GM21526 (cell line): Measurements from ENCODE around the gene ST6GAL1.
"Not testable (repeated sequence)": the region's sequence is repeated elsewhere in the genome, so short reads cannot be mapped to it uniquely, and the experiment has no call there.

ENCODE experiments used
- ATAC-seq: cut with Tn5 transposase; IDR thresholded peaks from one replicate; pipeline ENCODE4 v1.9.1; 2021; ENCODE audit warnings: moderate library complexity; ENCODE audit not compliant: unreplicated experiment, low FRiP score

ST6GAL1 gene

GRCh38 chr3:186966406-186966805 lies 36.1 kb downstream of the ST6GAL1 start:
- ATAC-seq, result no peak

GRCh38 chr3:186967236-186967635 lies 36.9 kb downstream of the ST6GAL1 start:
- not testable (repeated sequence) for ATAC-seq

DNA sequence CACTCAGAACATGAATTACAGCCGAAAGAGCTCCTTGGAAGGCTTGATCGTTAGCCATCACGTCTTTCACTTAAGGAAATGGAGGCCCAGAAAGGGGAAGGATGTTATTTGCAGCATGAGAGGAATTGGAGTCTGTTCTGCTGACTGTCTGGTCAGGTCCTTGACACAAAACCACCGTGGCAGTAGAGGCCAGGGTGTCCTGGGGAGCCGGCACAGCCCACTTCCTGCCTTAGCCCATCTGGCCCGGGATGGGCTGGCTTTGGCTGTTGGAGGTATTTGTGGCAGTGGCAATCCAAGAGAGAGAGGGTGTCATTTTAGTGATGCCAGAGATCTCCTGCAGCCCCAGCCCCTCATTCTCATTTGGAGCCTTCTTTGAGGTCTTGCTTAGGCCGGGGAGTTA lies 37.4 kb downstream of the ST6GAL1 start:
- no peak for ATAC-seq

- no peak for ATAC-seq
Observed at GRCh38 chr3:186969607-186970006, 39.3 kb downstream of the ST6GAL1 start.

- not testable (repeated sequence) for ATAC-seq
Observed at GRCh38 chr3:186971106-186971505, 40.8 kb downstream of the ST6GAL1 start.

- no peak for ATAC-seq
Observed at GRCh38 chr3:186971578-186971977, 41.3 kb downstream of the ST6GAL1 start.

- no peak for ATAC-seq
Observed at GRCh38 chr3:186973702-186974101, 43.4 kb downstream of the ST6GAL1 start.

DNA sequence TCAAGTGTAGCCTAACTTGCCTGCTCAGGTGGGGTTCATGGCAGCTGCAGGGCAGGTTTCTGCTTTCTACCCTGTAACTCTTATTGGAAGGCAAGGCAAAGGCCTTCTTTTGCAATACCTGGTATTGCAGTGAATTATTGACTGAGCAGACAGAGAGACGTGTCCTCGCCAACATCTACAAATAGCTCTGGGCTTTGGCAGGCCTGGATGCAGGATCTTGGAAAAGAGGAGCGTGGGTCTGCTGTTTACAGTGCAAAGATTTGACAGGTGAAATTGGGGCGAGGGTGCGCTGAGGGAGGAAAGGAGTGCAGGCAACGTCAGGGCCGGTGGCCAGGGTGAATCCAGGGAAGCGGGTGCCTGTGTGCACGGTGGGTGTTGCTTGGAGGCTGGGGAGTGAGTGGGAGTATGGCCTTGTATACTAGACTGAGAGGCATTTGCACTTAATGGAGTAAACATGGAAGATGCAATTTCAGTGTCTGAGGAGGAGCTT lies 44.5 kb downstream of the ST6GAL1 start:
- ATAC-seq, result no peak

DNA sequence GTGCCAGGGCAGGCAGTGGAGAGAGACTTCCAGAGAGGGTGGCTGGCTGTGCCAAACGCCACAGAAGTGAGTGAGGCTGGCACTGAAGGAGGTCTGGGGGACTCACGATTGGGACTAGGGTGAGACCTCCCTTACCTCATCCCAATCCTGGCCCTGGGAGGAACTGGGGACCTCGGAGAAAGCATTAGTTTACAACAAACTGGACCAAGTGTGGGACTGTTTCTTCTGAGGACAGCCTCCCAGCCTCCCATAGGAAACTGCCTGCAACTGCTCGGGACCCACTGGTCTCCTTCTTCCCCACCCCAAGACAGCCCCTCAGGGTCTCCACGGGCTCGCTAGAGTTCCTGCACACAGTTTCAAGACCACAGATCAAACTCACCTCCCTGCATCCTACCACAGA lies 45.4 kb downstream of the ST6GAL1 start:
- ATAC-seq, result no peak

GRCh38 chr3:186976837-186977750 lies 46.8 kb downstream of the ST6GAL1 start:
- no peak for ATAC-seq

DNA sequence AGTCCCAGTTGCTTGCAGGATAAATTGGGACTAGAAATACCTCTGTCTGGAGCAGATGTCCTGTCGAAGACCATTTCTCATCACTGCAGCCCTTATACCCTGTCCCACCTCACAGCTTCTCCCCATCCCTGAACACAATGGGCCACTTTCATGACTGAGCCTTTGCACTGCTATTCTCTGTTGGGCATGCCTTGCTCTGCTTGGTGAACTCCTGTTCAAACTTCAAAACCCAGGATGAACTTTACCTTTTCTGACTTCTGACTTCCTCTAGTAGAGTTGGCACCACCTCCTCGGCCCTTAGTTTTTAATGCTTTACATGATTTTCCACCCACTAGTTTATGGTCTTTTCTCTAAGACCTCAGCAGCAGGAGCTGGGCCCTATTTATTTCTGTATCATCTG lies 48.4 kb downstream of the ST6GAL1 start:
- no peak for ATAC-seq

DNA sequence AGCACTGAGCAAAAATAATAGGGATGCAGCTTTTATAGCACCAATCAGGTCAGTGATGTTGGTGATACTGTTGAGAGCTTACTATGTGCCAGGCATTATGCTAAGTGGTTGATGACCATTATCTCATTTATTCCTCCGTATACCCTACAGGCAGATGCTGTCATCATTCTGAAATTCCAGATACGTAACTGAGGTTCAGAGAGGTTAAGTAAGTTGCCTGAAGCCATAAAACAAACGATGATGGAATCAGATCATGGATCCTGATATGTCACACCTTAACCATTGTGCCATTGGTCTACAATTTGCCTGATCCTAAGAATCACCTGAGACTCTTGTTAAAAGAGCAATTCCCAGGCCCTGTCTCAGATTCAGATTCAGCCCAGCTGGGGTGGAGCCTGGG lies 49.5 kb downstream of the ST6GAL1 start:
- no peak for ATAC-seq

DNA sequence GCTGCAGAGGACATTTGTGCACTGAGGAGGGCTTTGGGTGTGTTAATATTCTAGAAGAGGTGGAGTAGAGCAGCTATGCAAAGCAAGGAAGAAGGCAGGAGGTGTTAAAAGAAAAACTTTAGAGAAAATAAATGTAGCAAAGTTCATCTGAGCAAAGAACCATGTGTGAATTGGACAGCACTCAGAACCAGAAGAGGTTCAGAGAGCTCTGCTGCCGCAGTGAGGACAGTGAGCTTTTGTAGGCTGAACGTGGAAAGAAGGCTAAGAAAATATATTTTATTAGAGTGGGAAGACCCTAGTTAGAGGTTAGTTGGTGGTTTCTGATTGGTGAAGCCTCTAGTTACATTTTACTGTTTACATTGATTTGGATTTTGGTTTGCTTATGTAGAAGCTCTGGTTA lies 50.7 kb downstream of the ST6GAL1 start:
- ATAC-seq, result no peak

- no peak for ATAC-seq
Observed at GRCh38 chr3:186983659-186984058, 53.3 kb downstream of the ST6GAL1 start.

- no peak for ATAC-seq
Observed at GRCh38 chr3:186984064-186984463, 53.7 kb downstream of the ST6GAL1 start.

DNA sequence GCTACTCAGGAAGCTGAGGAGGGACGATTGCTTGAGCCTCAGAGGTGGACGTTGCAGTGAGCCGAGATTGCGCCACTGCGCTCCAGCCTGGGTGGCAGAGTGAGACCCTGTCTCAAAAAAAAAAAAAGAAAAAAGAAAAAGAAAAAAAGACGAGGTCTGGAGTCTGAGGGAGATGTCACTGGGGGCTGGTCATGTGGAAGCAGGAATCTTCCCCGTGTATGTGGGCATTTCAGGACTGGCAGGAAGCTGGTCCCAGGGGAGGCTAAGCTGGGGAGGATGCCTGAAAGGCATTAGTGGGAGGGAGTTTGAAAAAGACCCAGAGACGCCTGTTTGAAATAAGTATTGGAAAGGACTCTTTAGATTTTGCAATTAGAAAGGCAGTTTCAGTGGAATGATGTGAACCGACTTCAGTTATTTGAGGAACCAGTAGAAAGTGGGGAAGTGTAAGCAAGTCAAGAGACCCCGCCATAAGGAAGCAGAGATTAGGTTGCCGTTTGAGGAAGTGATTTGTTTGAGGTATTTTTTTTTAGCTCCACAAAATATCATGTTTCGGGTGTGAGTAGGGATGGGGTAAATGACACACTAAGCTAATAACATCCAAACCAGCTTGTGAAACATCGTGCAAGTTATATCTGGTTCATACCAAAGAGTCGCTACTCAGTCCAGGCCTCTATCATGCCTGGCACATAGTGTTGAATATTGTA lies 55.5 kb downstream of the ST6GAL1 start:
- ATAC-seq, result peak; percentile 54

DNA sequence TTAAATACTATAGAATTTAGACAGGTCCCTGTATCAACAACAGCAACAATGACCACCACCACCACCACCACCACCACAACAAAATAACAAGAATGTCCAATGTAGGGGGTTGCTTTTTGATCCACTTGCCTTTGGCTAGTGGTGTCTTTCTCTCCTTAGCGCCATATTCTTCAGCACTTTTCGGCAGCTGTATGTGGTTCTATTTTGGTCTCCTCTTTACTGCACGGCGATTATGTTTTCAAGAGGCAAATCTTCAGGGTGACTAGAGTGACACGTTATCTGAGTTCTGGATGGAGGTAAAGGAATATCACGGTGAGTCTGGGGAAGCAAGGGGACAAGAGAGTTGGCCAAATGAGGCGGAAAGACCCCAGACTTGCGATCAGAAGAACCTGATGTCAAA lies 56.1 kb downstream of the ST6GAL1 start:
- ATAC-seq, result no peak

GRCh38 chr3:186986816-186987215 lies 56.5 kb downstream of the ST6GAL1 start:
- no peak for ATAC-seq

GRCh38 chr3:186988806-186989205 lies 58.5 kb downstream of the ST6GAL1 start:
- peak; percentile 48 for ATAC-seq

- ATAC-seq, result no peak
Observed at GRCh38 chr3:186989429-186989828, 59.1 kb downstream of the ST6GAL1 start.

GRCh38 chr3:186990277-186990676 lies 60.0 kb downstream of the ST6GAL1 start:
- ATAC-seq, result no peak

DNA sequence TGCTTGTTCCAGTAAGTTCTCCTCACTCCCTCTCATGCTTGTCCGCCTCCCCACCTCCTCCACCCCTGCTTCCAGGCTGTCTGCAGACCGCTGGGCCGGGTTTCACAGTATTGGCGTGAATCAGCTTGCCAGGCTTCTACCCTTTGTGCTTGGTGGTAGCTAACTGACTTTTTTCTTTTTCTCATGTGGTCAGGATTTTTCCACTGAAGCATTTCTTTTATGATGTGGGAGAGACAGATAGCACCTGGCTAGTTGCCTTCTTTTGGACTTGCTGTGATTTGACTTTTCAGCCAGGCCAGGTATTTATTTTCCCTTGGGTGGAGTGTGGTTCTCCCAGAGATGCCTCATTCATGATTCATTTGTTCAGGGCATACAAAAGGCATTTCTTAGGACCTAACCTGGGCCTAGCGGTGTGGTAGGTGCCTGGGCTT lies 60.6 kb downstream of the ST6GAL1 start:
- ATAC-seq, result no peak
